Activated T-cell treated with anti-CD3 and anti-CD28 coated beads for 4 hours (primary cell): Measurements from ENCODE around the gene BNC2.

Source experiments
- DNase-seq: peaks from one replicate; pipeline ENCODE4 v3.0.0-alpha.2; 2020

BNC2 gene

DNA sequence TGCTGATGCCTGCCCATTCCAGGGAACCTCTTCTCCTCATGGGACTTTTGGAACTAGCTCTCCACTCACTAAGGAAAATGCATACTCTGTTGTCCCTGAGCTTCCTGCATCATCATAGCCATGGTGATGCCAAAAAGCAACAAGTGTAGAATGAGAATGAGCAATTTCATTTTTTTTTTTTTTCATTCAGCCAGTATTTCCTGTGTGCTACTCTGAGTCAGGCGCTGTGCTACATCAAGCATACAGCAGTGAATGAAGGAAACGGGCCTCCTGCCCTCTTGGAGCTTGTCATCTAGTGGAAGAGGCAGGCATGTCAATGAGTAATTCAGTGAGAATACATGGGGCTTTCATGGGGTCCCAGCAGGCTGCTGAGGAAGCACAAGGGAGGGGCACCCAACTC lies 483.1 kb downstream of the BNC2 start:
- no peak for DNase-seq

DNA sequence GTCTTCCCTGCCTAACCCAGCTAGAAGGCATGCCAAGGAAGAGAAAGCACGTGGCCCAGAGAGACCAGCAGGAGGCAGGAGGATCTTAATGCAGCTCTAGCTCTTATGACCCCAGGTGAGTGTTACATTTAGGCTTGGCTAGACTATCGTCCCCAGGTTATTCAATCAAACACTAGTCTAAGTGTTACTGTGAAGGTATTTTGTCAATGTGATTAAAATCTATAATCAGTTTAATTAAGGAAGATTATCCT lies 483.7 kb downstream of the BNC2 start:
- DNase-seq = no peak

DNA sequence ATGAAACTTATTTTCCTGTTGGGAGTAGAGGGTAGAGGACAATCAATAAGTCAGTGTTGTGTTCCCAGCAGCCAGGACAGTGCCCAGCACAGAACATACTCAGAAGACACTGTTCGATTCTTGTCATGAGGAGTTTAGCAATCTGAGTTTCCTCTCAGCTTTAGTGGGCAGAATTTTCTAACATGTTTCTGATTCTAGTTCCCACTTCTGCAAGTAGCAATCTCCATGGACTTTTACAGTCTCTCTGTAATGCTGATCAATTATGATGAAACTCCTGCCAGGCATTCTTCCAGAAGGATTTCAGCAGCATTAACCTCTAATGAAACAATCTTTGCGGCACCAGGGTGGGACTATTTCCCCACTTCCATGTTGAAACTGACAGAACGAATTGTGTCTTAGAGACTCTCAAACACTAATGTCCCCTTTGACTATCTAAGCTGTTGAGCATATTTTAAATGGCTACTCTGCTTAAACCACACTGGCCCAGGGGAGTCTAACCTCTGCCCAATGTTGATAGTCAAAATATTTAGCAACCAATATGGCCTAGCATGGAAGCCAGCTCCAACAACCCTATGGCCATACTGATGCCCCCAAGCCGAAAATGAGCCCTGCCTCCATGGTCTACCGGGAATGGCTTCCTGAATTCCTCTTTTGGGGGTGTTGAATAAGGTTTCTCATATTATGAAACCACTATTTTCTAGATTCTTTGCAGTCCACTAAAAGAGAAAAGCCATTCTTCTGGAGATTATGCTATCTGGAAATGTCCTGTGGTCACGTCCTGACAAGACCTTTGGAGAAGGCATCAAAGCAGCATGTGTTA lies 484.3 kb downstream of the BNC2 start:
- DNase-seq = no peak

DNA sequence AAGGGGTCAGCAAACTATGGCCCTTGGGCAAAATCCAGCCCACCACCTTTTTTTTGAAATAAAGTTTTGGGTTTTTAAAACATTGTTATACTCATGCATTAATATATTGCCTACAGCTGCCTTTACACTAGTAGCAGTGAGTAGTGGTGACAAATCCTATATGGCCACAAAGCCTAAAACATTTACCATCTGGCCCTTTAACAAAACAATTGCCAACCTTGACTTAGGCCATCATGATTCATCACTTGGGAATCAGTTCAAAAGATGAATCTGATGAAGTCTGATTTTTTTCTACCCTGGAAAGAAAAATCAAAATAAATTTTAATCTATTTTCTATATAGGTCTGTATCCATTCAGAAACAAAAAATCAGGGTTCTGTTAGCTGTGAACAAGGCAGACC lies 484.9 kb downstream of the BNC2 start:
- no peak for DNase-seq

- DNase-seq = no peak
These were observed 485.5 kb downstream of the BNC2 start for GRCh38 chr9:16384993-16385392.

- DNase-seq = no peak
These were observed 493.2 kb downstream of the BNC2 start for GRCh38 chr9:16377311-16377710.

GRCh38 chr9:16371306-16371705 lies 499.2 kb downstream of the BNC2 start:
- no peak for DNase-seq

GRCh38 chr9:16370647-16371046 lies 499.8 kb downstream of the BNC2 start:
- no peak for DNase-seq

GRCh38 chr9:16369427-16369826 lies 501.0 kb downstream of the BNC2 start:
- no peak for DNase-seq

- DNase-seq = no peak
These were observed 502.0 kb downstream of the BNC2 start for GRCh38 chr9:16368237-16369087.

DNA sequence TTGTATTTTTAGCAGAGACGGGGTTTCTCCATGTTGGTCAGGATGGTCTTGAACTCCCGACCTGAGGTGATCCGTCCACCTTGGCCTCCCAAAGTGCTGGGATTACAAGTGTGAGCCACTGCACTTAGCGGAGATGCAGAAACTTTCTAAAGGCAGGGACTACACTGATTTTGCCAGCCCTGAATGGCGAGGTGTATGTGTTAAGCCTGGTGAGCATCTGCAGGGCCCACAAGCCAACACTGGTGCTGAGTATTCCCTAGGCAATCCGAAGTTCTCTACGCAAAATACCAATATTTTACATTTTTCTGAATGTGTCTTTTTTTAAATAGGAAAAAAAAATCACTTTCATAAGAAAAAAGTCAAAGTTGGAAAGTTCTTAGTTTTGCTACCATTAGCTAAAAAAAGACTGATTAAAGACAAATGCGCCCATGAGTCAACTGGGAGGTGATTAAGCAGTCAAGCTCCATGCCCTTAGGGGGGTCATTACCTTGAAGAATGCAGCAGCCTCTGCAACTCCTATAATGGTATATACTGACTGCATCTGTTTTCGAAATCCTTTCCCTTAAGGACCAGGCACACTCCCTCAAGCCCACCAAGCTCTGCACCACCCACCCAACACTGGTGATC lies 502.8 kb downstream of the BNC2 start:
- no peak for DNase-seq

GRCh38 chr9:16364347-16364746 lies 506.1 kb downstream of the BNC2 start:
- DNase-seq = no peak

DNA sequence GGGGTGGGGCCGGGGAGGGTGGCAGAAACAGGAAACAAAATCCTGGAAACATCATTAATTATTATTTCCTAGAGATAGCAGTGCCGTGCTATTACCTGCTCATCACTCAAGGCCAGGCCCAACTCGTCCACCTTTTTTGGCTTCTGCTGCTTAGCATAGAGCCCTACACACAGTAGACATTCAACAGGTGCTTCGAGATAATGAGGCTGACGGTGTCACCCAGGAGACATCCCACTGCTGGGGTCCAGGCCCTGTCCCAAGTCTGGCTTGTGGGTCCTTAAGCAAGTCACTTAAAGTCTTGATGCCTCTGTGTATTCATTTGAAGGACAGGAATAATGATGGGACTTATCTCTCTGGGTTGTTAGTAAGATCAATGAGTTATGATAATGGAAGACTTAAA lies 506.6 kb downstream of the BNC2 start:
- DNase-seq = no peak

- no peak for DNase-seq
These were observed 507.2 kb downstream of the BNC2 start for GRCh38 chr9:16363073-16363781.

GRCh38 chr9:16361939-16362338 lies 508.5 kb downstream of the BNC2 start:
- no peak for DNase-seq

DNA sequence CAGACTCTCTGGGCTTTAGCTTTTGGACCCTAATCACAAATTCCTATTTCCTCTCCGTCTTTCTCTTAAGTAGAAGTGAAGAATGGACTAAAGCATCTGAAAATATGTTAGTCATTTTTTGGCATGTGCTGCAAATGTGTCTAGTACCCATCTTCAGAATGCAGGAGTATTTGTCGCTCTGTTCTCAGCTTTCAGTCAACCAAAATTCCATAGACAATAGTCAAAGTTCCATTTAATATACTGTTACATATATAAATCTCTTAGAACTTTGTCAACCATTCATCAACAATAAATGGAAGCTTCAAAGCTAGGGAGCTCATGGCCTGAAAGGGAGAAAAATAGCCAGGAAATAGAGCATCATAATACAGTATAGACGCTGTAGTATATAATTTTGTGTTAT lies 509.4 kb downstream of the BNC2 start:
- DNase-seq = no peak

DNA sequence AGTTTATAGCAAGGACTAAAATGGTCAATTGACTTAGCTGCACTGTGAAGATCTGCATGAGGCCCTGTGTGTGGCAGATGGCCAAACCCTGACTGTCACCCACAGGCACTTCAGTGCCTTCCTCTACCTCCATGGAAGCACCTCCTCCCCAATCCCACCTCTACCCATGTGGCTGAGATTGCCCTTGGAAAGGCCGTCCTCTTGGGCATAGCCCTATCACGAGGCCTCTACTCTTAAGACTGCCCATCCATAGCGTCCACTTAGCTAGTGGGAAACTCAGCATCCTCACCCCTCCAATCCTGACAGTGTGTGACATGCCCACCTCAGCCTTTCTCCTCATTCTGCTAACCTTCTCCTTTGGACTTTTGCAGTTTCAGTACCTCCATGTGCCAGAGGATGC lies 510.2 kb downstream of the BNC2 start:
- DNase-seq = no peak
